C4-2B (cell line): ENCODE data around the gene CCL24.
"Not testable (repeated sequence)": the region's sequence is repeated elsewhere in the genome, so short reads cannot be mapped to it uniquely, and the experiment has no call there.

Source experiments
- ZFX ChIP-seq: fragments of 450-650 bp; IDR thresholded peaks from 2 replicates; pipeline ENCODE4 v1.6.1; 2017
- TF ChIP-seq, protein P1 (sequence below): fragments of 450-650 bp; conservative IDR thresholded peaks from 2 replicates; pipeline ENCODE4 v1.5.1; 2017; ENCODE audit warnings: mild to moderate bottlenecking

DNA sequence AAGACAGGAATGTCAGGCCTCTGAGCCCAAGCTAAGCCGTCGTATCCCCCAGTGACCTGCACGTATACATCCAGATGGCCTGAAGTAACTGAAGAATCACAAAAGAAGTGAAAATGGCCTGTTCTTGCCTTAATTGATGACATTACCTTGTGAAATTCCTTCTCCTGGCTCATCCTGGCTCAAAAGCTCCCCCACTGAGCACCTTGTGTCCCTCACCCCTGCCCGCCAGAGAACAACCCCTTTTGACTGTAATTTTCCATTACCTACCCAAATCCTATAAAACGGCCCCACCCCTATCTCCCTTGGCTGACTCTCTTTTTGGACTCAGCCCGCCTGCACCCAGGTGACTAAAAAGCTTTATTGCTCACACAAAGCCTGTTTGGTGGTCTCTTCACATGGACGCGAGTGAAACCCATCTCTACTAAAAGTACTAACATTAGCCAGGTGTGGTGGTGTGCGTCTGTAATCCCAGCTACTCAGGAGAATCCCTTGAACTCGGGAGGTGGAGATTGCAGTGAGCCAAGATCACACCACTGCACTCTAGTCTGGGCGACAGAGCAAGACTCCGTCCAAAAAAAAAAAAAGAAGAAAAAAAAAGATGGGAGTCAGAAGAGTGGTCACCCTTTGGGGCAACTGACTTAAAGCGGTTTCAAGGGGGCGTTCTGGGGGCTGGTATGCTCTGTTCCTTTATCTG is 25.3 kb downstream of the CCL24 start:
- TF ChIP-seq, protein P1, sequence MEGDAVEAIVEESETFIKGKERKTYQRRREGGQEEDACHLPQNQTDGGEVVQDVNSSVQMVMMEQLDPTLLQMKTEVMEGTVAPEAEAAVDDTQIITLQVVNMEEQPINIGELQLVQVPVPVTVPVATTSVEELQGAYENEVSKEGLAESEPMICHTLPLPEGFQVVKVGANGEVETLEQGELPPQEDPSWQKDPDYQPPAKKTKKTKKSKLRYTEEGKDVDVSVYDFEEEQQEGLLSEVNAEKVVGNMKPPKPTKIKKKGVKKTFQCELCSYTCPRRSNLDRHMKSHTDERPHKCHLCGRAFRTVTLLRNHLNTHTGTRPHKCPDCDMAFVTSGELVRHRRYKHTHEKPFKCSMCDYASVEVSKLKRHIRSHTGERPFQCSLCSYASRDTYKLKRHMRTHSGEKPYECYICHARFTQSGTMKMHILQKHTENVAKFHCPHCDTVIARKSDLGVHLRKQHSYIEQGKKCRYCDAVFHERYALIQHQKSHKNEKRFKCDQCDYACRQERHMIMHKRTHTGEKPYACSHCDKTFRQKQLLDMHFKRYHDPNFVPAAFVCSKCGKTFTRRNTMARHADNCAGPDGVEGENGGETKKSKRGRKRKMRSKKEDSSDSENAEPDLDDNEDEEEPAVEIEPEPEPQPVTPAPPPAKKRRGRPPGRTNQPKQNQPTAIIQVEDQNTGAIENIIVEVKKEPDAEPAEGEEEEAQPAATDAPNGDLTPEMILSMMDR: not testable (repeated sequence)
- not testable (repeated sequence) for TF ChIP-seq ZFX
